ENCODE results near the gene TNFRSF13B. TPM values are rescaled to one million over a fixed set of nuclear protein-coding genes. Genes with fewer than 3 reads are reported as not detected.

Gene TNFRSF13B
- total RNA-seq, 2 donors from 2014 or later = not detected

DNA sequence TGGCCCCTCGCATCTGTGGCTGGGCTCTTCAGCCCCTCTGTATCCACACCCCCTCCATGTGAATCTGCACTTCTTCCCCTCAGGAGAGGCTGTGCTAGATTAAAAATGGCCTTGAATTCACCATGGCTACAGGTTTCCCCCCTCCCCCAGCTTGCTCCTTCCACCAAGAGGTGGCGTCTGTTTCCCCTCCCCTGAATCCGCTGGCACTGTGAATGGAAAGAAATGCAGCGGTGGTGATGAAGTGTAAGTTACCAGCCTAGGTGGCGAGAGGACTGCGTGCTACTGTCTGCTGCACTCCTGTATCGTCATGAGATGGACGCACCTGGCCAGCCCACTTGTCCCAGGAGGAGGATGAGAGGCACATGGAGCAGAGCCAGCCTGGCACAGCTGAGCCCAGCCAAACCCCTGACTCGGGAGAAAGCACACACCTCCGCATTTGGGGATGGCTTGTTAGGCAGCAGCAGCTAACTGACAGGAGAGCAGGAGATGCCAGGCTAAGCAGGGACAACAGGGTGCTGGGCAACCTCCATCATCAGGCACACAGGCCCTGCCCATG lies 26.2 kb downstream of the TNFRSF13B start:
- no peak for DNase-seq (ENCODE audit: low spot score)
- Histone ChIP-seq H3K36me3 (no peaks in the 10 kb centered on the region), H3K9me3 (peaks cover 8% of the 10 kb centered on the region), H3K27ac (no peak overlapping the region), H3K4me3 (no peak overlapping the region), H3K27me3 (replicated peaks; ENCODE audit: insufficient read depth) (no peaks in the 10 kb centered on the region), H3K4me1 (ENCODE audit: control insufficient read depth in 1 of 2, low read depth in 2 of 2) (no peaks in the 10 kb centered on the region)
- TF ChIP-seq, protein P1, sequence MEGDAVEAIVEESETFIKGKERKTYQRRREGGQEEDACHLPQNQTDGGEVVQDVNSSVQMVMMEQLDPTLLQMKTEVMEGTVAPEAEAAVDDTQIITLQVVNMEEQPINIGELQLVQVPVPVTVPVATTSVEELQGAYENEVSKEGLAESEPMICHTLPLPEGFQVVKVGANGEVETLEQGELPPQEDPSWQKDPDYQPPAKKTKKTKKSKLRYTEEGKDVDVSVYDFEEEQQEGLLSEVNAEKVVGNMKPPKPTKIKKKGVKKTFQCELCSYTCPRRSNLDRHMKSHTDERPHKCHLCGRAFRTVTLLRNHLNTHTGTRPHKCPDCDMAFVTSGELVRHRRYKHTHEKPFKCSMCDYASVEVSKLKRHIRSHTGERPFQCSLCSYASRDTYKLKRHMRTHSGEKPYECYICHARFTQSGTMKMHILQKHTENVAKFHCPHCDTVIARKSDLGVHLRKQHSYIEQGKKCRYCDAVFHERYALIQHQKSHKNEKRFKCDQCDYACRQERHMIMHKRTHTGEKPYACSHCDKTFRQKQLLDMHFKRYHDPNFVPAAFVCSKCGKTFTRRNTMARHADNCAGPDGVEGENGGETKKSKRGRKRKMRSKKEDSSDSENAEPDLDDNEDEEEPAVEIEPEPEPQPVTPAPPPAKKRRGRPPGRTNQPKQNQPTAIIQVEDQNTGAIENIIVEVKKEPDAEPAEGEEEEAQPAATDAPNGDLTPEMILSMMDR (IDR thresholded peaks at IDR 0.05) = no peak
- ATAC-seq (ENCODE audit: insufficient number of reproducible peaks, low FRiP score, low read depth) = no peak

DNA sequence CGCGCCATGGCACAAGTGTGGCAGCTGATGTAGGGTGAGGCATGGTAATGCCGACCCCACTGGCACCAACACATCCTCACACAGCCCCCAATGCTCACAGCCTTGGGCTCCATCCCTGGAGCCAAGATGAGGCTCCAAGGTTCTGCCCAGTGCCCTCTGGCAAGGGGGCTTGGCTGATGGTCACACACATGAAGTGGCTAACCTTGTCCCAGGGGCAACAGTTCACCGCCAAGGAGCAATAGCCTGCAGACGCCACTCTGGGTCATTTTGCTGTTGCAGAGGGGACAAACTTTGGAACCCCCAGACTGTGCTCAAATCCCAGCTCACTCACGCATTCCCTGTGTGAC lies 26.8 kb downstream of the TNFRSF13B start:
- Histone ChIP-seq H3K27me3 (replicated peaks; ENCODE audit: insufficient read depth) (no peaks in the 10 kb centered on the region), H3K4me3 (no peak overlapping the region), H3K36me3 (no peaks in the 10 kb centered on the region), H3K27ac (no peak overlapping the region), H3K4me1 (ENCODE audit: control insufficient read depth in 1 of 2, low read depth in 2 of 2) (no peaks in the 10 kb centered on the region), H3K9me3 (peaks cover 8% of the 10 kb centered on the region)
- DNase-seq (ENCODE audit: low spot score) (no peak), ATAC-seq (ENCODE audit: insufficient number of reproducible peaks, low FRiP score, low read depth) (no peak)
- TF ChIP-seq, protein P1 (IDR thresholded peaks at IDR 0.05) = no peak

DNA sequence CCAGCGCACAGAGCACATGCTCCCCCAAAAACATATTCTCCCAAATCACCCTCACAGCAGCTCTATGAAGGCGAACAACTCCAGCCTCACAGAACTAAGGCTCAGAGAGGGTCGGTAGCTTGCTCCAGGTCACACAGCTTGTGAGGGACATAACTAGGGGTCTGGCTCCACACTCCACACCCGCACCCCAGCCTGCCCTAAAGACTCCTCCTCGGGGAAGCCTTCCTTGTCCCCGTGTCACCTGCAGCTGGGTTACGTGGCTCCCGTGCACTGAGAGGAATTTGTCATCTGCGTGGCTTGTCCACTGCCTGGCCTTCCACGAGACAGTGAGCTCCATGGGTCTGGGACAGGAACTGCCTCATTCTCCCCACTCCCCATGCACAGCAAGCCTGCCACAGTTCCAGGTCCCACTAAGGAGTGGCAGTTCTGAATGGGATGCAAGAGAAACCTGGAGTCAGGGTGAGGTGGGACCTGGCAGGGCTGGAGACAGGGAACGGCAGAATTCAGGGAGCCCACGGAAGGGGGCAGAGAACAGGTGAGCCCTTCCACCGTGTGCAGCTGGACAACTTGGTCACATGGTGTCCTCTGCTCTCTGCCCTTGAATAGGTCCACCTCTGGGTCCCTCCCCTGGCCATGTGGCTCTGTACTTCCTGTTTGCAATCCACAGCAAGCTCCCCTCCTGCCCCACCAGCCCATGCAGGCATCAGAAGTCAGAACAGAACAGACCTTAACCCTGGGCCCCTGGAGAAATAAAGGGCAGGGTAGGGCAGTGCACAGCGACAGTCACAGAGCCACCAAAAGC lies 27.4 kb downstream of the TNFRSF13B start:
- no peak for ATAC-seq (ENCODE audit: insufficient number of reproducible peaks, low FRiP score, low read depth)
- Histone ChIP-seq H3K36me3 (no peaks in the 10 kb centered on the region), H3K9me3 (peaks cover 8% of the 10 kb centered on the region), H3K27ac (no peak overlapping the region), H3K4me1 (ENCODE audit: control insufficient read depth in 1 of 2, low read depth in 2 of 2) (no peaks in the 10 kb centered on the region), H3K27me3 (replicated peaks; ENCODE audit: insufficient read depth) (no peaks in the 10 kb centered on the region), H3K4me3 (no peak overlapping the region)
- TF ChIP-seq, protein P1 (IDR thresholded peaks at IDR 0.05) = no peak
- no peak for DNase-seq (ENCODE audit: low spot score)

DNA sequence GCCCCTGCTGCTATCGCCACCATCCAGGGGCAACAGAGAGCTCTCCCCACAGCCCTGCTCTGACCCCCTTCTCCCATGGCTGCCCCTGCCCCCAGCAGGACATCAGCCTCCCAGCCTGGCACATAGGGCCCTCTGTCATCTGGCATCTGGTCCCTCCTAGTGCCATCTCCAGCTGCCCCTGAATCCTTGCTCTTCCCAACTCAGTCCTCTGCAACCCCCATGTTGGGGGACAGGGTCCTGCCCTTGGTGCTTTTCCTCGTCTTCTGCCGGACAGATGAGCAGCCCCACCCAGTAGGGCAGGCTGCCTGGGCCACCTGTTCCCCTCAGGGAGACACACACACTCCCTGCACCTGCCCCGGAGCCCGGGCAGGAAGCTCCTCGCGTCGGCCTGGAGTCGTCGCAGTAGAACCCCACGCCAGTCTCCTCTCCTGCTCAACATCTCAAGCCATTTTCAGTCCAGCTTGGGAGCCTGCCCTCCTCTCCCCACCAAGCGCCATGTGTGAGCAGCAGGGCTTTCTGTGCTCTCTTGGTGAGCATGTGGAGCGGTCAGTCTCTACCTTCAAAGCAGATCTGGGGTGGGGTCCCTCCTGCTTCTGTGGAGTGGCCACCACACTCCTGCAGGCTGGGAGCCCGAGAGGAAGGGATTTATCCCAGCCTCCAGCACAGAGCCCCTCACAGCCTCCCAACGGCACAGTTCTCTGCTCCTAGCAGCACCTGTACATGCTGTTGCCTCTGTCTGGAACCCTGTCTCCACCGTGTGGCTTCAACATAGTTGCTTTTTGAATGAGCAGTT lies 28.2 kb downstream of the TNFRSF13B start:
- DNase-seq (ENCODE audit: low spot score) (no peak), ATAC-seq (ENCODE audit: insufficient number of reproducible peaks, low FRiP score, low read depth) (no peak)

DNA sequence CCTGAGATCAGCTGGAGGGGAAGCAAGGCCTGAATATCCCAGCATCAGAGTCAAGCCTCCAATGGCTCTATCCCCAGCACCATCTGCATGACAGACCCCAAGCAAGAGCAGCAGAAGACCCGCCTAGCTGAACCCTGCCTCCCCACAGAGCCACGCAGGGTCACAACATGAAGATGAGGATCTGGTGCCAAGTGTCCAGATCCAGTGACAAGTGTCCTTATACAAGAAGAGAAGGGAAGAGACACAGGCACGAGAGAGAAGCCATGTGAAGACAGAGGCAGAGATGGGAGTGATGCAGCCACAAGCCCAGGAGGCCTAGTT lies 28.9 kb downstream of the TNFRSF13B start:
- H3K27me3 ChIP-seq (replicated peaks; ENCODE audit: insufficient read depth) = no peaks in the 10 kb centered on the region
- DNase-seq (ENCODE audit: low spot score) = no peak

More for the DNA sequence above, 28.2 kb downstream of the TNFRSF13B start:
- TF ChIP-seq, protein P1 (IDR thresholded peaks at IDR 0.05) = no peak
- Histone ChIP-seq H3K9me3 (peaks cover 3% of the 10 kb centered on the region), H3K4me1 (ENCODE audit: control insufficient read depth in 1 of 2, low read depth in 2 of 2) (no peaks in the 10 kb centered on the region), H3K36me3 (no peaks in the 10 kb centered on the region), H3K27ac (no peak overlapping the region), H3K27me3 (replicated peaks; ENCODE audit: insufficient read depth) (no peaks in the 10 kb centered on the region), H3K4me3 (no peak overlapping the region)

More for the DNA sequence above, 28.9 kb downstream of the TNFRSF13B start:
- Histone ChIP-seq H3K4me3 (no peak overlapping the region), H3K4me1 (ENCODE audit: control insufficient read depth in 1 of 2, low read depth in 2 of 2) (no peaks in the 10 kb centered on the region), H3K36me3 (no peaks in the 10 kb centered on the region), H3K9me3 (no peaks in the 10 kb centered on the region), H3K27ac (no peak overlapping the region)
- ATAC-seq (ENCODE audit: insufficient number of reproducible peaks, low FRiP score, low read depth) = no peak
- TF ChIP-seq, protein P1 (IDR thresholded peaks at IDR 0.05) = no peak
